GM12865 (cell line): ENCODE data around the gene ATXN3L.

Experiments
- DNase-seq: peaks from one replicate; pipeline ENCODE4 v3.0.0; 2010; ENCODE audit warnings: low read depth
- H3K4me3 ChIP-seq: 2 replicates; pipeline ENCODE4 v1.5.1; 2011; ENCODE audit warnings: mild to moderate bottlenecking, low read depth, low read length, control low read depth
- CTCF ChIP-seq: IDR thresholded peaks from 2 replicates; pipeline ENCODE4 v1.5.1; 2011; ENCODE audit warnings: low read length, control low read depth, low read depth, inconsistent platforms; ENCODE audit not compliant: insufficient read depth; ENCODE audit errors: missing control alignments

ATXN3L gene

GRCh38 chrX:13293700-13294099 lies 26.2 kb downstream of the ATXN3L start:
- no peak for DNase-seq
- no peak for TF ChIP-seq CTCF
- H3K4me3 ChIP-seq, result no peak overlapping the region

GRCh38 chrX:13290891-13291614 lies 28.8 kb downstream of the ATXN3L start:
- DNase-seq, result no peak
- H3K4me3 ChIP-seq, result no peak overlapping the region
- no peak for TF ChIP-seq CTCF

GRCh38 chrX:13288671-13289070 lies 31.2 kb downstream of the ATXN3L start:
- no peak for TF ChIP-seq CTCF
- no peak for DNase-seq
- H3K4me3 ChIP-seq, result no peak overlapping the region

- TF ChIP-seq CTCF, result no peak
- no peak for DNase-seq
These were observed 32.0 kb downstream of the ATXN3L start for GRCh38 chrX:13287816-13288215.

GRCh38 chrX:13285693-13286092 lies 34.2 kb downstream of the ATXN3L start:
- TF ChIP-seq CTCF, result no peak
- no peak for DNase-seq

More at GRCh38 chrX:13287816-13288215, 32.0 kb downstream of the ATXN3L start:
- H3K4me3 ChIP-seq, result no peak overlapping the region

GRCh38 chrX:13285229-13285628 lies 34.6 kb downstream of the ATXN3L start:
- no peak overlapping the region for H3K4me3 ChIP-seq
- no peak for DNase-seq
- TF ChIP-seq CTCF, result no peak

More at GRCh38 chrX:13285693-13286092, 34.2 kb downstream of the ATXN3L start:
- no peak overlapping the region for H3K4me3 ChIP-seq

GRCh38 chrX:13284570-13284969 lies 35.3 kb downstream of the ATXN3L start:
- no peak overlapping the region for H3K4me3 ChIP-seq
- TF ChIP-seq CTCF, result no peak
- DNase-seq, result no peak
